ENCODE data around the gene TPST1.
"Not testable (repeated sequence)": the region's sequence is repeated elsewhere in the genome, so short reads cannot be mapped to it uniquely, and the experiment has no call there.

Gene TPST1

DNA sequence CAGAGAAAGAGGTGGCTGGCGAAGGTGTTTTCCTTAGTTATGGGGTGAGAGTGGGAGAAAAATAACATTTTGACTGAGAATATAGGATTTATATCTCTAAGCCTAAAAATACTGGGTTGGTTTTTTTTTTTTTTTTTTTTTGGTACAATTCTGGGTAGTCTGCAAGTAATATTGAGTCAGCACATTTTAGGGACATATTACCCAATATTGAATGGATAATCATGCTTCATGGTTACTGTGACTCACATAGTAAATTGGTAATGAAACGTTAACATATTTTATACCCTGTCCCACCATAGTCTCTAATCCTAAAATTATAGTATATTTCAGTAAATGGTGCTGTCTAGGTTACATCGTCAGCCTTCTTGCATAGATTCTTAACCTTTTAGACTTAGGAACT is 91.4 kb downstream of the TPST1 start:
- DNase-seq = no peak

DNA sequence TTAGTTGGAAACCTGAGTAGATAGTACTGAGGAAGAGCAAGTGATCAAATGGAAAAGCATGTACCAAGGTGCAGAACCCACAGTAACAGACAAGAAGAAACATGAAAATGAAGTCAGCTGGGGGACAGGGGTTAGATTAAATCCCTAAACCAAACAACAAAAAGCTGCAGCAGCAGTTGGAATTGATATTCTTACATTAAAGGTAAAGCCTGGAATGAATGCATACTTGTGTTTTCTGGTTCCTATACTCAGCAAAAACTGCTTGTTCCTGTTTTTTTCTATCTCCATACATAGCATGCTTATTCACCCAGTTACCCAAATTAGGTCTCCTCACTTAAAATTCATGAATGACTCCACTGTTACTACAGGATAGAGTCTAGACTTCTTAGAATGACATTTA is 92.4 kb downstream of the TPST1 start:
- DNase-seq = no peak

- no peak for DNase-seq
These were observed 96.1 kb downstream of the TPST1 start for GRCh38 chr7:66301249-66301648.

- DNase-seq = no peak
These were observed 96.6 kb downstream of the TPST1 start for GRCh38 chr7:66301737-66302136.

- DNase-seq = no peak
These were observed 98.5 kb downstream of the TPST1 start for GRCh38 chr7:66303454-66304155.

DNA sequence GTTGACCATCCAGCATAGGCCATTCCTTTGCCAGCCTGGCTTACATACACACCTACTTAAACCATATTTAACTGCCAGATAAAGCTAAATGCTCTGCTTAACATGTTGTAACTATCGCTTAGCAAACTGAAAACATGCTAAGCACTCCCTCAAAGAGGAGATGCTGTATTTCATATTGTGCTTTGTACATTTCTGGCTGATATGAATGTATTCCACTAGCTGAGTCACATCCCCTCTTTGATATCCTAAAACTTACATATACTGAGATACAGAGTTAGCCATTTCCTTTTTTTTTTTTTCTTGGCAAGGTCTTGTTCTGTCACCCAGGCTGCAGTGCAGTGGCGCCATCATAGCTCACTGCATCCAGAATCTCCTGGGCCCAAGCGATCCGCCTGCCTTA is 99.4 kb downstream of the TPST1 start:
- DNase-seq = no peak

DNA sequence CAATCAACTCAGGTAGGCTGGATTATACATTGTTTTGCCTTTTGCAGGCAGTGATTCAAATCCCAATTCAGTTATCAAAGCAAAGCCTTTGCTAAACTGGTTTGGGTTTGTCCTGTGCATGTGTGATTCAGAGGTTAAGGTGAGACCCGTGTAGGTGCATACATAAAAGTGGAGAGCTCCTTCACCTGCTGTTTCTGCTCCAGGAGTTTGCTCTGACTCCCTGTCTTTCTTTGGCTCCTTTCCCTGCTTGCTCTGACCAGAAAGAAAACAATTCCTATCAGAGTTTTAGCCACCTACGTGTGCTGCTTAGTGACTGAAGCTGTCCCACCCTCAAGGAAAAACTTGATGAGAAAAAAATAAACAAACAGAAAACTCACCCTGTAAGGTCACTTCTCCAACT is 101.1 kb downstream of the TPST1 start:
- no peak for DNase-seq

- no peak for DNase-seq
These were observed 102.6 kb downstream of the TPST1 start for GRCh38 chr7:66307591-66308215.

- no peak for DNase-seq
These were observed 103.3 kb downstream of the TPST1 start for GRCh38 chr7:66308411-66308810.

- no peak for DNase-seq
These were observed 105.5 kb downstream of the TPST1 start for GRCh38 chr7:66310620-66311019.

GRCh38 chr7:66313886-66314568 is 108.9 kb downstream of the TPST1 start:
- no peak for DNase-seq

- no peak for DNase-seq
These were observed 110.1 kb downstream of the TPST1 start for GRCh38 chr7:66315192-66315591.

GRCh38 chr7:66319407-66319979 is 114.4 kb downstream of the TPST1 start:
- no peak for DNase-seq

DNA sequence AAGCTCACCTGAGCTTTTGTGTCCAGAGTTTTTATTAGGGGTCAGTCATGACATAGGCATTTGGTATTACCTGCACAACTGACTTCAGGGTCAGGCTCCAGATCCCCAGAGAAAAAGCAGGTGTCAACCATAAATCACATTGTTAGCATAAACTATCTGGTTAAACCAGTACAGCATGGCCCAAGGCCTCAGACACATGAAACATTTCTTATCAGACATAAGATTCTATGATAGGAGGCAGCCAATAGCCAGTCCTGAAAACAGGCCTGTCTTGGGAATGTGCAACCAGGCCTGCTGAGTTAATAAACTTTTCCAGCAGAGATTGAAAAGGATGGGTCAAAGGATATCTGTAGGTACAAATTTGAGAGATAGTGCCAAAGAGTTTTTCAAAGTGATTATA is 116.1 kb downstream of the TPST1 start:
- DNase-seq = no peak

- DNase-seq = no peak
These were observed 118.1 kb downstream of the TPST1 start for GRCh38 chr7:66323114-66323796.

DNA sequence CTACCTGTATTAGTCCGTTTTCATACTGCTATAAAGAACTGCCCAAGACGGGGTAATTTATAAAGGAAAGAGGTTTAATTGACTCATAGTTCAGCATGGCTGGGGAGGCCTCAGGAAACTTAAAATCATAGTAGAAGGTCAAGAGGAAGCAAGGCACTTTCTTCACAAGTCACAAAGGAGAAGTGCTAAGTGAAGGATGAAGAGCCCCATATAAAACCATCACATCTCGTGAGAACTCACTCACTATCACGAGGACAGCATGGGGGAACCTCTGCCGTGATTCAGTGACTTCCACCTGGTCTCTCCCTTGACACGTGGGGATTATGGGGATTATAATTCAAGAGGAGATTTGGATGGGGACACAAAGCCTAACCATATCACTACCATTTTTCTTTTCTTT is 119.9 kb downstream of the TPST1 start:
- DNase-seq = not testable (repeated sequence)

DNA sequence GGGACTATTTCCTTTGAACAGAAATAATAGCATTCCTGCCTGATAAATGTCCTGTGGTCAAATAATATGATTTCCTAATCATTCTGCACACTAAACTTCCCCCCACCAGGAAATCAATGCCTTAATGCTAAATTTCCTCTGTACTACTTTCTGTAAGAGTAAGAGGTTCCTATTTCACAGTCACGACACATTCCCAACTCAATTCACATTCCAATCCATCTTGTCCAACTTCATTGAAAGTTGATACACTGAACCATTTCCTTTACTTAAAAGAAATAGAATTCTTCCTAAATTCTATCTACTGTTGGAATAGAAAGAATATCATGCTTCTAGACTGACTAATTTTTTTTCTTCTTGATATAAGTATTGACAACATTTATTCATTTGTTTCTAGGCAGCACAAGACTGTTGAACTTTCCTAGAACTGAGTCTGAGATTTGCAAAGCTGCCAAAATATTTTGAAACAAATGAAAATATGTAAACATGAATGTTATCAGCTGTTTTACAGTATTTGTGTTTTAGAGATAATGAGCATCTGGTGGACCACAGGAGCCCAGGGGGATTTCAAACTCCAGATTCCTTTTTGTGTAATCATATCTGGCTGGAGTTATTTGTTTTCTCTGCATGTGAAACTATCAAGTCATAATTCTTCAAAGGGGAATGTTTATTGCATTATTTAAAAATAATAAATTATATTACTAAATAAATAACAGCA is 121.5 kb downstream of the TPST1 start:
- no peak for DNase-seq

DNA sequence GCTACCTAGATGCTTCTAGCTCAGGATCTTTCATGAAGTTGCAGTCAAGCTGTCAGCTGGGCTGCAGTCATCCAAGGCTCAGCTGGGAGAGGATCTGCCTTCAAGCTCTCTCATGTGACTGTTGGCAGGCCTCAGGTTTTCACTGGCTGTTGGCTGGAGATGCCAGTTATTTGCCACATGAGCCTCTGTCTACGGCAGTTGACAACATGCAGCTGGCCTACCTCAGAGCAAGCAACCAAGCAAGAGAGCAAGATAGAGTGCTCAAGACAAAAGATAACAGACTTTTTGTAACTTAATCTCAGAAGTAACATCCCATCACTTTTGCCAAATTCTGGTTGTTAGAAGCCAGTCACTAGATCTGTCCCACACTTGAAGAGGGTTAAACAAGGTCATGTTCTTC is 125.8 kb downstream of the TPST1 start:
- no peak for DNase-seq

DNA sequence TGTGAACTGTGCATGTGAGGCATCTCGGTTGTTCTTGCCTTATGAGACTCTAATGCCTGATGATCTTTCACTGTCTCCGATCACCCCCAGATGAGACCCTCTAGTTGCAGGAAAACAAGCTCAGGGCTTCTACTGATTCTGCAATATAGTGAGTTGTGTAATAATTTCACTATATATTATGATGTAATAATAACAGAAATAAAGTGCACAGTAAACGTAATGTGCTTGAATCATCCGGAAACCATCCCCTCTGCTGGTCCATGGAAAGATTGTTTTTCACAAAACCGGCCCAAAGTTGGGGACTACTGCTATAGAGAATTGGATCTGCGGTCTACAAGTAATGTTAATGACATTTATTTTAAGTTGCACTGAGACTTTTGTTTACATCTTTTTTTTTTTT is 126.7 kb downstream of the TPST1 start:
- no peak for DNase-seq

DNA sequence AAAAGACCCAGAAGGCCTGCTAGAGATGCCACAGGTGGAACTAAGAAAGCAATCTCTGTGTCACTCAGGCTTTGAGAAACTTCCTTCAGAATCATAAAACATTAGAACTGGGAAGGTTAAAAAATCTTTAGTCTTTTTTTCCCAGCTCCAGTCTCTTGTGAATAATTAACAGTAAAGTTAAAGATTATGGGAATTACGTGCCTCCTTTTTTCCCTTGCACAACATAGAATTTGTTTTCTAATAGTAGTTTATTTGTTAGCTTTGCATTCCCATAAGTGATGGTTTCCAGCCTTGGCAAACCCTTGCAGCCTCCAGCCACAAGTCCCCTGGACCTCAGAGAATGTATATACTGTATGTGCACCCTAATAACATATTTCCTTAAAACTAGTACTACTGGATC is 128.3 kb downstream of the TPST1 start:
- DNase-seq = no peak

DNA sequence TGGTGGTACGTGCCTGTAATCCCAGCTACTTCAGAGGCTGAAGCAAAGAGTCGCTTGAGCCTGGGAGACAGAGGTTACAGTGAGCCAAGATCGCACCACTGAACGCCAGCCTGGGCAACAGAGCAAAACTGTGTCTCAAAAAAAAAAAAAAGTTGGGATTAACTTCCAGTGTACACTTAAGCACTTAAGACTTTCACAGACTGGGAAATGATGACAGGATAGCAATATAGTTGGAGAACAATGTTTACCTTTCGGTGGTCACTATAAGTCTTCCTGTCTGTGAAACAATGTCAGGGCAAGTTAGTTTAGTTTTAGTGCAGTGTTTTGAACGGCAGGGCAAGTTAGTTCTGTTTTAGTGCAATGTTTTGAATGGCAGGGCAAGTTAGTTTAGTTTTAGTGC is 130.2 kb downstream of the TPST1 start:
- no peak for DNase-seq

DNA sequence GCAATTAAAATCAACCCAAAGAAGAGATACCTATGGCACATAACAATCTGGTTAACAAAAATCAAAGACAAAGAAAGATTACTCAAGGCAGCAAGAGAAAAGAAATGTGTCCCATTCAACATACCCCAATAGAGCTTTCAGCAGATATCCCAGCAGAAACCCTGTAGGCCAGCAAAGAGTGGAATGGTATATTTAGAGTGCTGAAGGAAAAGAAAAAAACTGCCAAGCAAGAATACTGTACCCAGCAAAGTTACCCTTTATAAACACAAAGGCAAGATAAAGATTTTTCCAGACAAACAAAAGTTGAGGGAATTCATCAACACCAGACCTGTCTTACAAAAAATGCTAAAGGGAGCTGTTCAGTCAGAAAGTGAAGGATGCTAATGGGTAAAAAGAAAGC is 131.6 kb downstream of the TPST1 start:
- no peak for DNase-seq

DNA sequence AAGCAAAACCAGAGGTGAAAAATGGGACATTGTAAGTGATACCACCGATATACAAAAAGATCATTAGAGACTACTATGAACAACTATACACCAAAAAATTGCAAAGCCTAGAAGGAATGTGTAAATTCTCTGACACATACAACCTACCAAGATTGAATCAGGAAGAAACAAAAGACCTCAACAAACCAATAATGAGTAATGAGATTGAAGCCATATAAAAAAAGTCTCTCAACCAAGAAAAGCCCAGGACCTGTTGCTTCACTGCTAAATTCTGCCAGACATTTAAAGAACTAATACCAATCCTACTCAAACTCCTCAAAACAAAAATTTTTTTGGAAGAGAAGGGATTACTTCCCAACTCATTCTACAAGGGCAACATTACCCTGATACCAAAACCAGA is 134.0 kb downstream of the TPST1 start:
- DNase-seq = no peak
